GM23338 (cell line): ENCODE measurements around the gene GRK4. TPM values are rescaled to one million over a fixed set of nuclear protein-coding genes. Genes with fewer than 3 reads are reported as not detected.

Source experiments
- ATAC-seq: fragments of 200-7000 bp; cut with Tn5 transposase; 3 replicates; pipeline ENCODE4 v1.9.1; 2020
- DNase-seq: peaks from one replicate; pipeline ENCODE4 v3.0.0-alpha.2; 2015; ENCODE audit warnings: low spot score
- H2AFZ ChIP-seq: fragments of 200-600 bp; sonication (generic); 2 replicates; pipeline ENCODE4 v1.8.0; 2016; ENCODE audit warnings: antibody characterized with exemption, mild to moderate bottlenecking, moderate library complexity
- H3F3A ChIP-seq: fragments of 200-600 bp; sonication (generic); replicated peaks from 2 replicates; pipeline ENCODE4 v1.8.0; 2017; ENCODE audit warnings: antibody characterized with exemption, mixed run types, low read depth
- H3K27ac ChIP-seq: fragments of 200-600 bp; sonication (generic); 2 replicates; pipeline ENCODE4 v1.6.1; 2016; ENCODE audit warnings: low read depth
- H3K27me3 ChIP-seq: fragments of 200-600 bp; sonication (generic); 2 replicates; pipeline ENCODE4 v1.8.0; 2016; ENCODE audit warnings: mild to moderate bottlenecking, mixed run types, moderate library complexity; ENCODE audit not compliant: insufficient read depth
- H3K36me3 ChIP-seq: fragments of 200-600 bp; sonication (generic); 2 replicates; pipeline ENCODE4 v1.8.0; 2016; ENCODE audit warnings: mild to moderate bottlenecking; ENCODE audit not compliant: insufficient read depth
- H3K4me1 ChIP-seq: fragments of 200-600 bp; sonication (generic); 2 replicates; pipeline ENCODE4 v1.8.0; 2016; ENCODE audit warnings: mild to moderate bottlenecking, moderate library complexity; ENCODE audit not compliant: insufficient read depth
- H3K4me2 ChIP-seq: fragments of 200-600 bp; sonication (generic); 2 replicates; pipeline ENCODE4 v1.7.1; 2017; ENCODE audit warnings: mixed run types
- H3K4me3 ChIP-seq: fragments of 200-600 bp; sonication (generic); 2 replicates; pipeline ENCODE4 v1.6.1; 2016; ENCODE audit warnings: mixed run types
- H3K79me2 ChIP-seq: fragments of 200-600 bp; sonication (generic); replicated peaks from 2 replicates; pipeline ENCODE4 v1.8.0; 2017; ENCODE audit warnings: mild to moderate bottlenecking; ENCODE audit not compliant: insufficient read depth
- H3K9me2 ChIP-seq: fragments of 200-600 bp; sonication (generic); 2 replicates; pipeline ENCODE4 v1.8.0; 2017; ENCODE audit not compliant: insufficient read depth
- H4K20me1 ChIP-seq: fragments of 200-600 bp; sonication (generic); replicated peaks from 2 replicates; pipeline ENCODE4 v1.8.0; 2017; ENCODE audit warnings: mild to moderate bottlenecking; ENCODE audit not compliant: insufficient read depth
- H3K27ac Mint-ChIP-seq: 2 replicates; pipeline ENCODE4 v1.8.0; 2020; ENCODE audit warnings: inconsistent platforms, mild to moderate bottlenecking, moderate library complexity, mixed read lengths
- H3K27me3 Mint-ChIP-seq: 3 replicates; pipeline ENCODE4 v1.8.0; 2022; ENCODE audit warnings: low read depth, mild to moderate bottlenecking, moderate library complexity, mixed read lengths, inconsistent platforms; ENCODE audit not compliant: insufficient read depth, poor library complexity
- H3K36me3 Mint-ChIP-seq: 3 replicates; pipeline ENCODE4 v1.8.0; 2021; ENCODE audit warnings: low read depth, mild to moderate bottlenecking, inconsistent platforms, moderate library complexity, mixed read lengths
- H3K4me1 Mint-ChIP-seq: 3 replicates; pipeline ENCODE4 v1.8.0; 2020; ENCODE audit warnings: mild to moderate bottlenecking, inconsistent platforms, mixed read lengths
- H3K4me3 Mint-ChIP-seq: 3 replicates; pipeline ENCODE4 v1.8.0; 2021; ENCODE audit warnings: moderate library complexity, mild to moderate bottlenecking, inconsistent platforms, mixed read lengths
- H3K9me3 Mint-ChIP-seq: 3 replicates; pipeline ENCODE4 v1.8.0; 2020; ENCODE audit warnings: moderate library complexity, mild to moderate bottlenecking, inconsistent platforms, mixed read lengths
- CREB1 ChIP-seq: fragments of 250-450 bp; sonication (Bioruptor Pico); IDR thresholded peaks from 2 replicates; pipeline ENCODE4 v1.5.0; 2020; ENCODE audit warnings: low read depth, mild to moderate bottlenecking, moderate library complexity
- CTCF ChIP-seq, 2 experiments: fragments of 200-600 bp in 1 of 2; sonication (generic) in 1 of 2; conservative IDR thresholded peaks; 2 replicates each; pipeline versions ENCODE4 v1.5.1 to v1.6.1; 2016 to 2017; ENCODE audit warnings: antibody characterized with exemption in 2 of 2, low read depth in 2 of 2, mild to moderate bottlenecking in 2 of 2, moderate library complexity in 1 of 2
- ETS1 ChIP-seq: IDR thresholded peaks from 2 replicates; pipeline ENCODE4 v1.6.1; 2016; ENCODE audit warnings: antibody characterized with exemption
- EZH2phosphoT487 ChIP-seq: fragments of 200-600 bp; sonication (generic); IDR thresholded peaks from one replicate; pipeline ENCODE4 v1.8.1; 2018; ENCODE audit warnings: antibody characterized with exemption; ENCODE audit not compliant: unreplicated experiment
- JUNB ChIP-seq: IDR thresholded peaks from one replicate; pipeline ENCODE4 v1.6.1; 2016; ENCODE audit warnings: antibody characterized with exemption; ENCODE audit not compliant: unreplicated experiment
- NANOG ChIP-seq: IDR thresholded peaks from 2 replicates; pipeline ENCODE4 v1.6.1; 2016; ENCODE audit warnings: antibody characterized with exemption, borderline replicate concordance
- POLR2AphosphoS5 ChIP-seq: IDR thresholded peaks from 2 replicates; pipeline ENCODE4 v1.6.1; 2016; ENCODE audit warnings: antibody characterized with exemption, low read depth
- STAT1 ChIP-seq: IDR thresholded peaks from one replicate; pipeline ENCODE4 v1.6.1; 2016; ENCODE audit warnings: antibody characterized with exemption; ENCODE audit not compliant: unreplicated experiment
- ZNF114 ChIP-seq: fragments of 250-450 bp; sonication (Bioruptor Pico); IDR thresholded peaks from 2 replicates; pipeline ENCODE4 v1.5.0; 2020; ENCODE audit warnings: mild to moderate bottlenecking, moderate library complexity
- ZNF462 ChIP-seq: fragments of 250-450 bp; sonication (Bioruptor Pico); IDR thresholded peaks from 2 replicates; pipeline ENCODE4 v1.5.0; 2020; ENCODE audit warnings: mild to moderate bottlenecking, moderate library complexity
- polyA plus RNA-seq: library from polyadenylated mRNA; unstranded; fragments of >200 nt; fragmentation: Nextera tagmentation; extraction: Ambion mirVana; gene quantifications from 2 replicates; pipeline ENCODE4 v1.2.1, GENCODE V29; 2016
- total RNA-seq: library from RNA; depleted of rRNA; stranded (reverse); fragments of >200 nt; shearing (Covaris generic); gene quantifications from 2 replicates; pipeline ENCODE4 v1.2.3, GENCODE V29; 2014

GRK4 gene
- total and polyA plus RNA-seq, 2 experiments from 2014 or later, result 1.3 to 1.4 TPM

GRCh38 chr4:3073158-3074077 lies 110.0 kb downstream of the GRK4 start:
- Histone ChIP-seq H3K9me2 (no peaks in the 10 kb centered on the region), H2AFZ (peak overlapping the region; percentile 86), H3K36me3 (no peaks in the 10 kb centered on the region), H3K4me3 (peak overlapping the region; percentile 76), H4K20me1 (peaks cover 15% of the 10 kb centered on the region; the same call in 1 of the 2 replicates), H3K27ac (no peak overlapping the region), H3K4me1 (peaks cover 12% of the 10 kb centered on the region), H3F3A (no peaks in the 10 kb centered on the region), H3K27me3 (no peaks in the 10 kb centered on the region), H3K4me2 (peak overlapping the region; percentile 88), H3K79me2 (peaks cover 29% of the 10 kb centered on the region)
- H3K27me3 Mint-ChIP-seq, result peaks cover 5% of the 10 kb centered on the region
- no peaks in the 10 kb centered on the region for H3K36me3 Mint-ChIP-seq
- H3K4me1 Mint-ChIP-seq, result peaks cover 16% of the 10 kb centered on the region
- TF ChIP-seq POLR2AphosphoS5 (peak; percentile 81), CTCF (conservative IDR thresholded peaks at IDR 0.05; ENCODE audit: low read depth in 2 of 2) (peak in 1 of 2 experiments; percentile 46; a peak in 2 of 4 replicates), CREB1 (CRISPR knock-in tag) (no peak)
- H3K9me3 Mint-ChIP-seq, result no peaks in the 10 kb centered on the region
- H3K4me3 Mint-ChIP-seq, result peak overlapping the region; percentile 52
- DNase-seq (peak; percentile 45), ATAC-seq (peak; percentile 75)
- H3K27ac Mint-ChIP-seq, result no peak overlapping the region

GRCh38 chr4:3074078-3074845 lies 110.9 kb downstream of the GRK4 start, which contains the start of the genes HTT and HTT-AS:
HTT (plus strand) TSS chr4:3074681; CDS start chr4:3074826, 145 bp downstream.
HTT-AS (minus strand) TSS chr4:3074538.
- H3K9me2 ChIP-seq, result no peaks in the 10 kb centered on the region
- ATAC-seq, result peak; percentile 72
- no peaks in the 10 kb centered on the region for H3K27me3 ChIP-seq
- peak within 1 kb of the TSS; percentile 94 for H2AFZ ChIP-seq
- peak within 1 kb of the TSS; percentile 94 for H3K27ac ChIP-seq
- H4K20me1 ChIP-seq, result peaks cover 23% of the 10 kb centered on the region
- H3K79me2 ChIP-seq, result peaks cover 38% of the 10 kb centered on the region
- peak within 1 kb of the TSS; percentile 76 for H3K4me3 ChIP-seq
- Mint-ChIP-seq H3K4me1 (peaks cover 16% of the 10 kb centered on the region), H3K9me3 (no peaks in the 10 kb centered on the region), H3K36me3 (no peaks in the 10 kb centered on the region; the same call in 2 of the 3 replicates), H3K27me3 (peaks cover 5% of the 10 kb centered on the region), H3K4me3 (peak within 1 kb of the TSS; percentile 98), H3K27ac (peak within 1 kb of the TSS; percentile 99)
- DNase-seq, result peak; percentile 93
- H3K4me1 ChIP-seq, result peaks cover 12% of the 10 kb centered on the region
- H3F3A ChIP-seq, result no peaks in the 10 kb centered on the region
- peak within 1 kb of the TSS; percentile 88 for H3K4me2 ChIP-seq
- no peaks in the 10 kb centered on the region for H3K36me3 ChIP-seq
- TF ChIP-seq EZH2phosphoT487 (no peak), JUNB (no peak), ZNF462 (no peak), POLR2AphosphoS5 (peak; percentile 79), NANOG (no peak), CREB1 (CRISPR knock-in tag) (peak; percentile 71; the same call in 1 of the 2 replicates), ZNF114 (CRISPR knock-in tag) (no peak), STAT1 (no peak), ETS1 (peak; percentile 15; the same call in 1 of the 2 replicates)
